ENCODE measurements around the gene SRRM4.

- TF ChIP-seq CTCF (IDR thresholded peaks at IDR 0.05 in 2 of 3, conservative IDR thresholded peaks at IDR 0.05 in 1 of 3; ENCODE audit: borderline replicate concordance in 1 of 3, insufficient read depth in 1 of 3, low read depth in 2 of 3, low read length in 2 of 3) (no peak), EZH2 (IDR thresholded peaks at IDR 0.05) (no peak), EGR1 (IDR thresholded peaks at IDR 0.05; ENCODE audit: low read depth) (no peak), CBX3 (IDR thresholded peaks at IDR 0.05; ENCODE audit: low read depth) (no peak), YY1 (IDR thresholded peaks at IDR 0.05; ENCODE audit: extremely low read depth, insufficient replicate concordance, low read depth, low read length) (no peak), POLR2A (IDR thresholded peaks at IDR 0.05; ENCODE audit: borderline replicate concordance, extremely low read depth, insufficient read depth, insufficient read length) (no peak), ZBTB33 (IDR thresholded peaks at IDR 0.05; ENCODE audit: extremely low read depth, insufficient replicate concordance, low read length) (no peak), EZH2phosphoT487 (IDR thresholded peaks at IDR 0.05; ENCODE audit: borderline replicate concordance) (no peak), REST (IDR thresholded peaks at IDR 0.05; ENCODE audit: low read depth) (no peak), JUND (IDR thresholded peaks at IDR 0.05) (no peak), POLR2AphosphoS5 (IDR thresholded peaks at IDR 0.05; ENCODE audit: low read depth, low read length) (no peak), CEBPB (IDR thresholded peaks at IDR 0.05; ENCODE audit: low read depth) (no peak), RAD21 (IDR thresholded peaks at IDR 0.05; ENCODE audit: low read depth) (no peak), SP1 (IDR thresholded peaks at IDR 0.05; ENCODE audit: low read depth) (no peak)
Measured at GRCh38 chr12:119118625-119119024, 137.3 kb downstream of the SRRM4 start.

Measured in HCT116 (cell line).